ENCODE results near the gene LTA.

GRCh38 chr6:31610968-31611367, 38.9 kb downstream of the LTA start:
- TF ChIP-seq POLR2A (IDR thresholded peaks at IDR 0.05; ENCODE audit: low read depth, low read length): no peak
- no peak for TF ChIP-seq POLR2AphosphoS5 (IDR thresholded peaks at IDR 0.05; ENCODE audit: low read depth, low read length)
- TF ChIP-seq SPI1 (IDR thresholded peaks at IDR 0.05; ENCODE audit: low read depth, low read length): no peak
- no peak for TF ChIP-seq TAF1 (IDR thresholded peaks at IDR 0.05; ENCODE audit: low read depth, low read length)
- no peak for TF ChIP-seq PAX5 (IDR thresholded peaks at IDR 0.05; ENCODE audit: insufficient read depth, low read length, severe bottlenecking)
- TF ChIP-seq POU2F2 (IDR thresholded peaks at IDR 0.05; ENCODE audit: low read depth, low read length): no peak
